ENCODE results near the gene TMEM88.
"Not testable (repeated sequence)": the region's sequence is repeated elsewhere in the genome, so short reads cannot be mapped to it uniquely, and the experiment has no call there.

The TMEM88 gene, protein sequence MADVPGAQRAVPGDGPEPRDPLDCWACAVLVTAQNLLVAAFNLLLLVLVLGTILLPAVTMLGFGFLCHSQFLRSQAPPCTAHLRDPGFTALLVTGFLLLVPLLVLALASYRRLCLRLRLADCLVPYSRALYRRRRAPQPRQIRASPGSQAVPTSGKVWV

DNA sequence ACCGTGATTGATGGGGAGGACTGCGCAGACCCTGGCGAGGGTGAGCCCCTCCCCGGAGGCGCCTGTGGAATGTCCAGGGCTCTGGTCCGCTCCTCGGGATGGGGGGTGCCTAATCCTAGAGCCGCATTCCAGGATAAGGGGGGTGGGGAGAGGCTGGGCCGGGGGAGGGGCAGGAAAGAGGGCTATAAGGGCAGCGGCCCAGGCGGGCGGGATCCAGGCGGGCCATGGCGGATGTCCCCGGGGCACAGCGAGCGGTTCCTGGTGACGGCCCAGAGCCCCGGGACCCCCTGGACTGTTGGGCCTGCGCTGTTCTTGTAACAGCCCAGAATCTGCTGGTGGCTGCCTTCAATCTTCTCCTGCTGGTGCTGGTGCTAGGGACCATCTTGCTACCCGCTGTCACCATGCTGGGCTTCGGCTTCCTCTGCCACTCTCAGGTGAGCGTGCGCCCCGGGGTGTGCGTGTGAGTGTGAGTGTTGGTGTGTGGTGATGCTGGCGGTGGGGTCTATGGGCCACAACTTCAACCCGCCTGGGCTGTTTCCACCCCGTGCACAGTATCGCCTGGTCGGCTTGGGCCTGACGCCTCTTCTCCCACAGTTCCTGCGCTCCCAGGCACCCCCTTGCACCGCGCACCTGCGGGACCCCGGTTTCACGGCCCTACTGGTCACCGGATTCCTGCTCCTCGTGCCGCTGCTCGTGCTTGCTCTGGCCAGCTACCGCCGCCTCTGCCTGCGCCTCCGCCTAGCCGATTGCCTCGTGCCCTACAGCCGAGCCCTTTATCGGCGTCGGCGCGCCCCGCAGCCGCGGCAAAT lies at the start of gene TMEM88:
Gene TMEM88, plus strand, starts transcription at position 216 of the 809 bp plus-strand sequence. Its CDS starts 9 bp downstream, at position 225.
- no peak for DNase-seq

DNA sequence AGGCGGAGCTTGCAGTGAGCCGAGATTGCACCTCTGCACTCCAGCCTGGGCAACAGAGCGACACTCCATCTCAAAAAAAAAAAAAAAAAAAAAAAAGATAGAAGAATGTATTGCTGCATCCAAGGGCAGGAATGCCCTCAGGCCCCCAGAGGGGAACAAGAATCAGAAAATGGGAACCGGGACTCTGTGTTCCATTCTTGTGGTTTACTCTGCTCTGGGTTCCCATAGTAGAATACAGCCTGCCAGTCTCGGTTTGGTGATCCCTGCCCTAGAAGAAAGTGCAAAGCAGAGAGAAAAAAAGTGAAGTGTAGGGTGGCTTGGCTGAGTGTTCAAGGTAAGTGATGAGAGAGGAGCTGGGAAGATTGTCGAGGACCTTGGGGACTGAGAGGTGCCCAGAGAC lies 48.3 kb upstream of the TMEM88 start:
- DNase-seq, result no peak

DNA sequence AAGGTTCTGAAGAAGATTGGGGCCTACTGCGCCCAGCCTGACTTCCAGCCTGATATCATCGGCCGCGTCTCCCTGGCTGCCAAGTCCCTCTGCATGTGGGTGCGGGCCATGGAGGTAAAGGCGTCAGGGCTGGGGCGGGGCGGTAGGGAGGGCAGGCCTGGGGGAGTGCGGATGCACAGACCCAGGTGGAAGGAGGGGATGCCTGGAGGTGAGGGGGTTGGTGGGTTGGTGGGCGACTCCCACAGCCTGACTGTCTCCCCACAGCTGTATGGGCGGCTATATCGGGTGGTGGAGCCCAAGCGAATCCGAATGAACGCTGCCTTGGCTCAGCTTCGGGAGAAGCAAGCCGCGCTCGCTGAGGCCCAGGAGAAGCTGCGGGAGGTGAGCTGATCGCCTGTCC lies 47.7 kb upstream of the TMEM88 start:
- no peak for DNase-seq

DNA sequence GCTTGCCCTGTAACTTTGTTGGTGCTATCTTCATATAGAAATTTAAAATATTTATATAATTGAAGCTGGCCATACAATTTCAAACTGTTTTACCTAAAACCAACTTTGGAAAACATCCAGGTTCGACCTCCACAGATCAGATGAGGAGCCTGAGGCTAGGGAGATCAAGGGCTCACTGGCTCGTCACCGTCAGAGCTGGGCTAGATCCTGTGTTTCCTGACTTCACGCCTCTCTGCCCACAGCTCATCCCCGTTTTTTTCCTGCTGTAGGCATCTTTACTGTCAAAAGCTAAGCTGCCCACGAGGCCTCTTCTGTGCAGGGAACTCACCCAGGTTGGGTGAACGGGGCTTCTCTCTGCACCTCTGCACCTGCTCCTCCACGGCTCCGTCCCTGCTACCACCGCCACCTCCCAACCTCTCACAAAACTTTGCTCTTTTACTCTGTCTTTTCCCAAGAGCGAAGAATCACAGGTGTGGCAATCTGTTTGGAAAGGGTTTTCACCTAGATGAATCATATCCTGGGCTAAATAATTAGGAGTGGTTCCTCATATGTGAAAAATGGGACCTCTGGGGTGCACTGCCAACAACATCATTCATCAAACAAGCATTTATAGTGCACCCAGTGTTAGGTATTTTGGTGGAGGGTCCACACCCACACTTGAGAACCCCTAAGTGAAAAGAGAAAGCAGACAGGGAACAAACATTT lies 45.6 kb upstream of the TMEM88 start:
- no peak for DNase-seq

DNA sequence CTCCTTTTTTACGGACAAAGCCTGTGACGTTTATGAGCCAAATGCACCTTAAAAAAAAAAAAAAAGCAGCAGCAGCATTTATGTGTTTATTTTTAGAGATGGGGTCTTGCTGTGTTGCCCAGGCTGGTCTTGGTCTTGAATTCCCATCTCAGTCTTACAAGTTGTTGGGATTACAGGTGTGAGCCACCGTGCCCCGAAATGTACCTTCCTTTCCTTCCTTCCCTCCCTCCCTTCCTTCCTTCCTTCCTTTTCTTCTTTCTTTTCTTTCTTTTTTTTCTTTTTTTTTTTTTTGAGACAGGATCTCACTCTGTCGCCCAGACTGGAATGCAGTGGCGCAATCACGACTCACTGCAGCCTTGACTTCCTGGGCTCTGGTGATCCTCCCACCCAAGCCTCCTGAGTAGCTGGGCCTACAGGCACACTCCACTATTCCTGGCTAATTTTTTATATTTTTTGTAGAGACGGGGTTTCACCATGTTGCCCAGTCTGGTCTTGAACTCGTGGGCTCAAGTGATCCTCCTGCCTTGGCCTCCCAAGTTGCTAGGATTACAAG lies 45.0 kb upstream of the TMEM88 start:
- not testable (repeated sequence) for DNase-seq

DNA sequence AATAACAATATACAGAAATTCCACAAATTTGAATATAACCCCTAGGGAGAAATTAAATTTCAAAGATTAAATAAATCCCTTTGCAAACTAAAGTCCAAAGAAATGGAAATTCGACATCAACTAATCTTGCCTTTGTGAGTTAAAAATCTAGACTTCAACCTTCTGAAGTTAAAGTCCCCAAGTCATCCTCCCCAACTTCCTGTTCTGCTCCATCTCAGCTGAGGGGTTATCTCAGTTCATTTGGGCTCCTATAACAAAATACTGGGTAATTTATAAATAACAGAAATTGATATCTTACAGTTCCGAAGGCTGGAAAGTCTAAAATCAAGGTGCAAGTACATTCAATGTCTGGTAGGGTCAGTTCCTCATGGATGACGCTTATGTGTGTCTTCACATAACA lies 43.6 kb upstream of the TMEM88 start:
- DNase-seq, result no peak

DNA sequence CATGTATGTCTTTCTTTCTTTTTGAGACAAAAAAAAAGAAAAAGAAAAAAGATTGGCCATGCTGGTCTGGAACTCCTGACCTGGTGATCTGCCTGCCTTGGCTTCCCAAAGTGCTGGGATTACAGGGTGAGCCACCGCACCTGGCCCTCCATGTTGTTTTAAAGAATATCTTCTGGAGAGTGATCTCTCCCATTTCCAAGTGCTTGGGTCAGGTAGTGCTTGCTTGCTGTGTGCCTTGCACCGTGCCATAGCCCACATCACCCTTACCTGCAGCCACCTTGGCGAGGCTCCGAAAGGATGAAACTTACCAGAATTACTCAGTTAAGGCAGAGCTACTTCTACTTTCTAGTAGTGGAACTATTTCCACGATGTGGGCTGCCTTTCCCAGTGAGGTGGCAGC lies 39.9 kb upstream of the TMEM88 start:
- DNase-seq, result no peak

DNA sequence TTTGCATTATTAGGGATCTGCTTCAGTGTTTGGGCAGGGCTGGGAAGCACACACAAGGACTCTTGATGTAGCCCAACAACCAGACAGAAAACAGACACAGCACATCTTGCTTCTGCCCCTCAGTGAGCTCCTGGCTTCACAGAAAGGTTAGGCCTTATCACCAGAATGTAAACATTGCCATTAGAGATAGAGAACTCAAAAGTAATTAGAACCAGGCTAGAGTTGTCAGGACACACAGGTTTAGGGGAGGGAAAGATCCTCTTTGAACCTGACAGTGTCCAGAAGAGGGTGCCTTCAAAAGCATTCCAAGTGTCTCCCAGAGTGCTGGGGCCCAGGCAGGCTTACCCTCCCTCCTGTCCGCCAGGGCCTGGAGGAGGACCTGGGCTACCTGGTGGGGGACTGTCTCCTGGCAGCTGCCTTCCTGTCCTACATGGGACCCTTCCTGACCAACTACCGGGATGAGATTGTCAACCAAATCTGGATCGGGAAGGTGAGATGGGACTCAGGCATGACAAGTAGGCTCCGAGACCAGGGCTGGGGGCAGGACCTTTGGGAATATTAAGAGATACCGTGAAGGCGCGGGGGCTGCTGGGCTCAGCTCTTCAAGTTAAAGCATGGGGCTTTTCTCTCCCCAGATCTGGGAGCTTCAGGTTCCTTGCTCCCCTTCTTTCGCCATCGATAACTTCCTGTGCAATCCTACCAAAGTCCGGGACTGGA lies 37.8 kb upstream of the TMEM88 start:
- no peak for DNase-seq

DNA sequence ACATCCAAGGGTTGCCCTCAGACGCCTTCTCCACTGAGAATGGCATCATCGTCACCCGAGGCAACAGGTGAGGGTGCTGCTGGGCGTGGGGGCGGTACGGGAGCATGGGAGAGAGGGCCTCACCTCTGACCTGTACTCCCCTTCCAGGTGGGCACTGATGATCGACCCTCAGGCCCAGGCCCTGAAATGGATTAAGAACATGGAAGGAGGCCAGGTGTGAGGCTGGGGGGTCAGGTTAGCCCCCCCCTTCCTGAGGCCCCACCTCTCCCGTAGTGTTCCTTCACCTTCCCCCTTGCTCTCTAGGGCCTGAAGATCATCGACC lies 37.3 kb upstream of the TMEM88 start:
- no peak for DNase-seq

DNA sequence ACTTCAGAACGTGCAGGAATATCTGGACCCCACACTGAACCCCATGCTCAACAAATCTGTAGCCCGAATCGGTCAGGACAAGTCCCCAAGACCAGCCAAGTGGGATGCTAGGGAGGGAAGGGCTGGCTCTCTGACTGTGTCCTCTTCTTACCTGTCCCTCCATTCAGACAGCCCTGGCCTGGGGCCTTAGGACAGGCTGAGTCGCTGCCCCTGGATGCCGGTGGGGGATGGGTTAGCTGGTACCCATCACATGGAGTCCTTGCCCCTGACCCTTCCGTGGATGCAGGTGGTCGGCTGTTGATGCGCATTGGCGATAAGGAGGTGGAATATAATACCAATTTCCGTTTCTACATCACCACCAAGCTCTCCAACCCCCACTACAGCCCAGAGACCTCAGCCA lies 36.8 kb upstream of the TMEM88 start:
- no peak for DNase-seq

DNA sequence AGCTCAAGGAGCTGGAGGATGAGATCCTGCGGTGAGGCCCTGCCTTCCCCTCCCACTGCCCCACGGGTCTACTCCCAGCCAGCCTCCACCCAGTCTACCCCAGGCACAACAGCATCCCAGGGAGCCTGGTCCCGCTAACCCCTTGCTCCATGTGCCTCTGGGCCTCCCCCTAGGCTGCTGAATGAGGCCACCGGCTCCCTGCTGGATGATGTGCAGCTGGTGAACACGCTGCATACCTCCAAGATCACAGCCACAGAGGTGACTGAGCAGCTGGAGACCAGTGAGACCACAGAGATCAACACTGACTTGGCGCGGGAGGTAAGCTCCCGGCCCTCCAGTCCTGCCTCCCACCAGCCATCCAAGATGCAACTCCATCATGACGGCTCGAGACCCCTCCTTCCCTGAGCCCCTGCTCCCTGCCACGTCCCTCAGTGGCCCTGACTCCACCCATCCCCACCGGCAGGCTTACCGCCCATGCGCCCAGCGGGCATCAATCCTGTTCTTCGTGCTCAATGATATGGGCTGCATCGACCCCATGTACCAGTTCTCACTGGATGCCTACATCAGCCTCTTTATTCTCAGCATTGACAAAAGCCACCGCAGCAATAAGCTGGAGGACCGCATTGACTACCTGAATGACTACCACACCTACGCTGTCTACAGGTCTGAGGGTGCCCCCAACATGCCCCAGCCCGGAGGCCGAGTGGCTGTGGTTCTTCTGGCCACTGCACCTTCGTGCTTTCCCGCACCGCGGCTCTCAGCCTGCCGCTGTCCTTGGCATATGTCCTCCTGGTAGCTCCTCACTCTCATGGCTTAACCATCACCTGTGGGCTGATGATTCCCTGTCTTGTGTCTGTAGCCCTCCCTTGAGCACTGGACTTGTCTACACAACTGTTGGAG lies 35.9 kb upstream of the TMEM88 start:
- DNase-seq, result no peak

DNA sequence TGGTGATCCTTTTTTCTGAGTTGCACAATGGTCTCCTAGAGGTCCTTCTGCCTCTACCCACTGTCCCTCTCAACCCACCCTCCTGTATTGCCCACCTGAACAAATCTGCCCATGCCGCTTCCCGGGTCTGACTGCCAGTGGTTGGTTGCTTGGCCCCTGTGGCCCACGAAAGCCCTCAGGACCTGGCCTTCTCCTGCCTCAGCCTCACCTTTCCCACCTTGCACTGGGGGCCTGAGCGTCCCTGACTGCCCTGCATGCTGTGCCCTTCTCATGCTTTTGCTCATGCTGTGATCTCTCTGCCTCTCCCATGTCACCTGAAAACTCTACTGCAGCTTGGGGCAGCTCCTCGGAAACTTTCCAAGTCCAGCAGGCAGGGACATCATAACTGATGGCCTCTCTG lies 34.6 kb upstream of the TMEM88 start:
- no peak for DNase-seq

DNA sequence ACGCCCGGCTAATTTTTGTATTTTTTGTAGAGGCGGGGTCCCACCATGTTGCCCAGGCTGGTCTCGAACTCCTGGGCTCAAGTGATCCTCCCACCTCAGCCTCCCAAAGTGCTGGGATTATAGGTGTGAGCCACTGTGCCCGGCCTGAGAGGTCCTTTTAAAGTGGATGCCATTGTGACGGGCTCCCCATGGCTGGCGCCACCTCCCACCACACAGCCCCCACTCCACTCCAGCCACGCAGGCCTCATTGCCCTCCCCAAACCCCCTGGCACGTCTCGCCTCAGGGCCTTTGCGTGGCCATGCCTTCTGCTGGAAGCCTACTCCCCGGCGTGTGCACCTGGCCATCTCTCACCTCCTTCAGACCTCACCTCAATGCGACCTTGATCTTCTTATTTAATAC lies 32.7 kb upstream of the TMEM88 start:
- DNase-seq, result no peak

DNA sequence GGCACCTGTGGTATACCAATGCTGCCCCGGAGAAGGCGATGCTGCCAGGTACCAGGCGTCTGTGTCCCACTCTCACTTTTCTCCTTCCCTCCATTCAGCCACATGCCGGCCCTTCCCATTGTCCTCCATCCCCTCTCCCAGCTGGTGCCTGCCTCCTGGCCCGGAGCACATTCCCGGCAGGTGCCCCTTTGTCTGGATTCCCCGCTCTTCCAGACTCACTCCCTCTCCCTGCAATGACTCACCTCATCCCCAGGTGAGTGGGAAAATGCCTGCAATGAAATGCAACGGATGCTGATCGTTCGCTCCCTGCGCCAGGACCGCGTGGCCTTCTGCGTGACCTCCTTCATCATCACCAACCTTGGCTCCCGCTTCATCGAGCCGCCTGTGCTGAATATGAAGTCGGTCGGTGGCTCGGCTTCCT lies 31.3 kb upstream of the TMEM88 start:
- DNase-seq, result no peak

DNA sequence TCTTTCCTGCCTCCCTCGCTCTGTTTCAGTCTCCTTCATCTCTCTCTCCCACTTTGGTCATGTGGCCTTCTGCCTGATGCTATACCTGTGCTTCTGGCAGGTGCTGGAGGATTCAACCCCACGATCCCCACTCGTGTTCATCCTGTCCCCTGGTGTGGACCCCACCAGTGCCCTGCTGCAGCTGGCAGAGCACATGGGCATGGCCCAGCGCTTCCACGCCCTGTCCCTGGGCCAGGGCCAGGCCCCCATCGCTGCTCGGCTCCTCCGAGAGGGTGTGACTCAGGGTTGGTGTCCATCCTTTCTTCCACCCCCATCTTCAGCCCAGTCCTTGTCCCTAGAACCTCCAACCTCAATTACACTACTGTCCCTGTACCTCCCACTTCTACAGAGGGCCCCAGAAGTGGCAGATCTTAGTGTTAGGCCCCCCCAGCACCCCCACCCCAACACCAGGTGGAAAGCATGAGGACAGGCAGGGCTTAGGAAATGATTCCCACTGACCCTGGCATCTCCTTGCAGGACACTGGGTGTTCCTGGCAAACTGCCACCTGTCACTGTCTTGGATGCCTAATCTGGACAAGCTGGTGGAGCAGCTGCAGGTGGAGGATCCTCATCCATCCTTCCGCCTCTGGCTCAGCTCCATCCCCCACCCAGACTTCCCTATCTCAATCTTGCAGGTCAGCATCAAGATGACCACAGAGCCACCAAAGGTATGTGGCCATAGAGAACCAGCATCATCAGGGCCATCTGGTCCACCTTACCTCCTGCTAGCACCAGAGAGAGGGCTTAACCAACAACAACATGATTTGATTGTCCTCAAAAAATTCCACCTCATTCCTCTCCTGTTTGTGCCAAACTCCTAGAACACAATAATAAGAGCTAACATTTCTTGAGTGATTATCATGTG lies 30.6 kb upstream of the TMEM88 start:
- peak in 1 of 2 experiments; percentile 4 for DNase-seq

DNA sequence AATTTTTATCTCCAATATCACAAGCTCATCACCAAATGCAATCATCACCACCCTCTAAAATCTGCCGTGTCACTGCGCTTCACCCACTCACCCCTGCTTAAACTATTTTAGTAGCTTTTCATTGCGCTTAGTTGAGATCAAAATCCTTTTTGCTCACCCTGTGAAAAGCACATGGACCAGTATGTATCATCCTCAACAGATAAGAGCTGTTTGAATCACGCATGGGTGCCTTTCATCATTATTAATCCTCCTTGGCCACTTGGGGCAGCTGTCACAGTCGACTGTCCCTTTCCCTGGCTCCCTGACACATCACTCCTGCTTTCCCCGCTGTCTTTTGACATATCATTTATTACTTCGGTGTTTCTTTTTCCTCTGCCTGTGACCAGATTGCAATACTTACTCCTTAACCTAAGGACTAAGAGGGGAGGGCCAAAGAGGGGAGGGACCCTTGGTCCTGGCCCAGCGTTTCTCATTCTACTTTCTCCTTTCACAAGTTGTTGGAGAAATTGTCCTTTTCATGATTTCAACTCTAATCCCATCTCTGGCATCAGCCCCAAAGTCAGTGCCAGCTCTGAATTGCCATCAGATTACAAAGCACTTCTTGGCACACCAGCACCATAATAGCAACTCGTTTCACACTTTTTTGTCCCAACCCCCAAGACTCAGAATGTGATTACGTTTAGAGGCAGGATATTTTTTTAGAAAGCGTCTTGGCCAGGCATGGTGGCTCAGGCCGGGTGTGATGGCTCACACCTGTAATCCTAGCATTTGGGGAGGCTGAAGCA lies 29.5 kb upstream of the TMEM88 start:
- DNase-seq, result peak in 1 of 2 experiments; percentile 18

DNA sequence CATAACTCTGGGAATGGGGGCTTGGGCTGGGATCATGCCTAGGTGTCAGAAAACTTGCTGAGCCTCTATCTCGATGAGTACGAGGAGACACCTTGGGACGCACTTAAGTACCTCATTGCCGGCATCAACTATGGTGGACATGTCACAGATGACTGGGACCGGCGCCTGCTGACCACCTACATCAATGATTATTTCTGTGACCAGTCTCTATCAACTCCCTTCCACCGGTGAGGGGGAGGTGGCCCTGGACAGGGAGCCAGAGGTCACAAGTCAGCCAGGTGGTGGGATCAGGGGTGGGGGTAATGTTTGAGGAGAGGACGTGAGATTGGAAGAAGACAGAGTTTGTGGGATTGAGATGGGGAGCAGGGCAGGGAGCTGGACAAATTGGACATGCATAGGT lies 24.2 kb upstream of the TMEM88 start:
- no peak for DNase-seq

DNA sequence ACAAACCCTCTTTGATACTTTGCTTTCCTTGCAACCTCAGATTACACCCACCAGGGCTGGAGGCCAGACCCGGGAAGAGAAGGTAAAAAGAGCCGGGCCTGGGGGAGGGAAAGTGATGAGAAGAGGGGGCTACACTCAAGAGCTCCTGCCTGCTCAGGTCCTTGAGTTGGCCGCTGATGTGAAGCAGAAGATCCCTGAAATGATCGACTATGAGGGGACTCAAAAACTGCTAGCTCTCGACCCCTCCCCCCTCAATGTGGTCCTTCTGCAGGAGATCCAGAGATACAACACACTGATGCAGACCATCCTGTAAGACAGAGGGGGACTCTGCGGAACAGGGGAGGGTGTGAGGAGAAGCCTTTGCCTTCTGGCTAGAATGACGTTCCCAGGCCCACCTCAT lies 23.6 kb upstream of the TMEM88 start:
- no peak for DNase-seq

DNA sequence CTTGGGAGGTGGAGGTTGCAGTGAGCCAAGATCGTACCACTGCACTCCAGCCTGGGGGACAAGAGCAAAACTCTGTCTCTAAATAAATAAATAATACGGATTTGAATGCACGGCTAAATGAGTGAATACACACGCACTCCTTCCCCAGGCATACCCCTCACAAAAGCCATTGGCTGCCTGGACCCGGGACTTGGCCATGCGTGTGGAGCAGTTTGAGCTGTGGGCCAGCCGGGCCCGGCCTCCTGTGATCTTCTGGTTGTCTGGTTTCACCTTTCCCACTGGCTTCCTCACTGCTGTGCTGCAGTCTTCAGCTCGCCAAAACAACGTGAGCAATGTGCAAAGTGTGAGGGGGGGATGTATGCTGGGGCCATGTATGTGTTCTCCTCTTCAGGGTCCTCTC lies 22.4 kb upstream of the TMEM88 start:
- DNase-seq, result no peak
